Urinary bladder (tissue), 4 donors: ENCODE data around the gene SLC28A1. TPM values are rescaled to one million over a fixed set of nuclear protein-coding genes. Genes with fewer than 3 reads are reported as not detected.
"Not testable (repeated sequence)": the region's sequence is repeated elsewhere in the genome, so short reads cannot be mapped to it uniquely, and the experiment has no call there.

Experiments used
- DNase-seq: peaks from one replicate; pipeline ENCODE4 v3.0.0-alpha.2; 2015; ENCODE audit errors: extremely low spot score
- H3K27ac ChIP-seq: one replicate; pipeline ENCODE4 v1.5.1; 2013; ENCODE audit warnings: low read depth, mild to moderate bottlenecking, moderate library complexity
- H3K36me3 ChIP-seq: one replicate; pipeline ENCODE4 v1.6.1; 2013; ENCODE audit warnings: mild to moderate bottlenecking, moderate library complexity; ENCODE audit not compliant: insufficient read depth
- H3K4me1 ChIP-seq: one replicate; pipeline ENCODE4 v1.6.1; 2013; ENCODE audit warnings: mild to moderate bottlenecking, moderate library complexity; ENCODE audit not compliant: insufficient read depth
- H3K4me3 ChIP-seq: one replicate; pipeline ENCODE4 v1.5.1; 2013; ENCODE audit warnings: low read depth, low read length
- WGBS: extraction: QIAGEN DNeasy Blood & Tissue Kit; methylation state at CpG from one replicate; pipeline ENCODE4 v1.1.7; 2013; 5-methylcytosine and 5-hydroxymethylcytosine counted together
- polyA plus RNA-seq: library from polyadenylated mRNA; stranded (reverse); fragments of 200-250 nt; gene quantifications from one replicate; pipeline ENCODE4 v1.2.3, GENCODE V29; 2013
- total RNA-seq: library from RNA; depleted of rRNA; stranded (reverse); fragments of >200 nt; gene quantifications from one replicate; pipeline ENCODE4 v1.2.3, GENCODE V29; 2014
- donor health status: healthy with polysubstance abuse.
- donor health status: healthy.

Gene SLC28A1
- total and polyA plus RNA-seq, 2 donors: 0.04 to 0.11 TPM

GRCh38 chr15:84868037-84868880 is 16.2 kb upstream of the SLC28A1 start:
- Histone ChIP-seq H3K36me3 (no peaks in the 10 kb centered on the region), H3K27ac (no peak overlapping the region), H3K4me3 (no peak overlapping the region), H3K4me1 (no peaks in the 10 kb centered on the region)
- WGBS: 94% methylated on average over 12 of the region's 12 CpGs
- no peak for DNase-seq

- no peak overlapping the region for H3K4me3 ChIP-seq
- H3K36me3 ChIP-seq: no peaks in the 10 kb centered on the region
- no peak for DNase-seq
- H3K4me1 ChIP-seq: no peaks in the 10 kb centered on the region
- 98% methylated on average over 3 of the region's 3 CpGs for WGBS
- H3K27ac ChIP-seq: no peak overlapping the region
Measured at GRCh38 chr15:84869510-84869909, 15.0 kb upstream of the SLC28A1 start.

- WGBS: 90% methylated on average over 9 of the region's 9 CpGs
- Histone ChIP-seq H3K27ac (no peak overlapping the region), H3K4me1 (no peaks in the 10 kb centered on the region), H3K4me3 (no peak overlapping the region), H3K36me3 (no peaks in the 10 kb centered on the region)
- no peak for DNase-seq
Measured at GRCh38 chr15:84871428-84871985, 13.0 kb upstream of the SLC28A1 start.

GRCh38 chr15:84872009-84872910 is 12.2 kb upstream of the SLC28A1 start:
- Histone ChIP-seq H3K27ac (no peak overlapping the region), H3K4me3 (no peak overlapping the region), H3K4me1 (no peaks in the 10 kb centered on the region), H3K36me3 (no peaks in the 10 kb centered on the region)
- WGBS: 93% methylated on average over 17 of the region's 17 CpGs
- no peak for DNase-seq

GRCh38 chr15:84873997-84874396 is 10.5 kb upstream of the SLC28A1 start:
- Histone ChIP-seq H3K27ac (no peak overlapping the region), H3K36me3 (no peaks in the 10 kb centered on the region), H3K4me3 (no peak overlapping the region), H3K4me1 (no peaks in the 10 kb centered on the region)
- DNase-seq: no peak
- WGBS: 51% methylated on average over 7 of the region's 7 CpGs

- WGBS: 90% methylated on average over 5 of the region's 5 CpGs
- DNase-seq: no peak
- H3K27ac ChIP-seq: no peak overlapping the region
- no peaks in the 10 kb centered on the region for H3K4me1 ChIP-seq
- H3K36me3 ChIP-seq: no peaks in the 10 kb centered on the region
- H3K4me3 ChIP-seq: no peak overlapping the region
Measured at GRCh38 chr15:84874981-84875699, 9.3 kb upstream of the SLC28A1 start.

GRCh38 chr15:84876269-84876668 is 8.2 kb upstream of the SLC28A1 start:
- no peak overlapping the region for H3K4me3 ChIP-seq
- no peak overlapping the region for H3K27ac ChIP-seq
- H3K4me1 ChIP-seq: no peaks in the 10 kb centered on the region
- no peaks in the 10 kb centered on the region for H3K36me3 ChIP-seq
- no peak for DNase-seq

GRCh38 chr15:84877701-84878100 is 6.8 kb upstream of the SLC28A1 start:
- WGBS: 96% methylated on average over 3 of the region's 3 CpGs
- not testable (repeated sequence) for H3K27ac ChIP-seq, H3K4me1 ChIP-seq, DNase-seq, H3K36me3 ChIP-seq, H3K4me3 ChIP-seq

- Histone ChIP-seq H3K36me3 (no peaks in the 10 kb centered on the region), H3K4me1 (no peaks in the 10 kb centered on the region), H3K4me3 (no peak overlapping the region), H3K27ac (no peak overlapping the region)
- 42% methylated on average over 4 of the region's 4 CpGs for WGBS
- DNase-seq: no peak
Measured at GRCh38 chr15:84878504-84878903, 6.0 kb upstream of the SLC28A1 start.

GRCh38 chr15:84879088-84879780 is 5.2 kb upstream of the SLC28A1 start:
- Histone ChIP-seq H3K4me3 (no peak overlapping the region), H3K4me1 (no peaks in the 10 kb centered on the region), H3K36me3 (no peaks in the 10 kb centered on the region), H3K27ac (no peak overlapping the region)
- 89% methylated on average over 11 of the region's 11 CpGs for WGBS
- DNase-seq: no peak

- DNase-seq: no peak
- no peak overlapping the region for H3K27ac ChIP-seq
- H3K4me3 ChIP-seq: no peak overlapping the region
- H3K4me1 ChIP-seq: no peaks in the 10 kb centered on the region
- no peaks in the 10 kb centered on the region for H3K36me3 ChIP-seq
- 75% methylated on average over 3 of the region's 3 CpGs for WGBS
Measured at GRCh38 chr15:84880007-84880406, 4.5 kb upstream of the SLC28A1 start.

GRCh38 chr15:84880822-84881519 is 3.5 kb upstream of the SLC28A1 start:
- Histone ChIP-seq H3K4me1 (no peaks in the 10 kb centered on the region), H3K36me3 (no peaks in the 10 kb centered on the region), H3K4me3 (no peak overlapping the region), H3K27ac (no peak overlapping the region)
- DNase-seq: no peak
- WGBS: 91% methylated on average over 8 of the region's 8 CpGs
